A549 (cell line): ENCODE data around the gene KRTAP4-3. TPM values are rescaled to one million over a fixed set of nuclear protein-coding genes. Genes with fewer than 3 reads are reported as not detected.

Source experiments
- ATAC-seq, 2 experiments: fragments of 200-7000 bp in 1 of 2; fragments of >200 bp in 1 of 2; cut with Nextera tagmentation in 1 of 2; cut with Tn5 transposase in 1 of 2; 3 replicates each; pipeline versions ENCODE4 v1.8.0 to v1.9.1; 2018 to 2020; ENCODE audit warnings: mild to moderate bottlenecking in 1 of 2, moderate library complexity in 1 of 2
- CTCF ChIA-PET: fragments of 300-600 bp; sonication (Branson Sonifier 250); formaldehyde crosslinking; extraction: SDS; loops from one replicate; lab custom pipeline; 2021; ENCODE audit warnings: antibody characterized with exemption, inconsistent platforms; lab: Yijun Ruan, JAX
- POLR2A ChIA-PET: fragments of 350-600 bp; formaldehyde crosslinking; extraction: SDS; loops from one replicate; lab custom pipeline; 2021; ENCODE audit warnings: antibody characterized with exemption, inconsistent platforms; lab: Yijun Ruan, JAX
- DNase-seq, 2 experiments: peaks; one replicate each; pipeline versions ENCODE4 v3.0.0 to v3.0.0-alpha.2; 2011 to 2016; ENCODE audit warnings: low read depth in 1 of 2, low spot score in 1 of 2
- FAIRE-seq: peaks from 2 replicates; lab custom pipeline; 2011; peaks lifted over from hg19 to GRCh38; lab: Jason Lieb, UNC
- H3K27ac ChIP-seq, 2 experiments: fragments of >200 bp; sonication (Bioruptor Twin); formaldehyde crosslinking; 3 replicates each; pipeline ENCODE4 v1.5.1; 2016 to 2017
- H3K4me1 ChIP-seq: fragments of >200 bp; sonication (Bioruptor Twin); formaldehyde crosslinking; 3 replicates; pipeline ENCODE4 v1.6.1; 2016
- H3K4me2 ChIP-seq: fragments of >200 bp; sonication (Bioruptor Twin); formaldehyde crosslinking; 3 replicates; pipeline ENCODE4 v1.6.1; 2016
- H3K4me3 ChIP-seq: fragments of >200 bp; sonication (Bioruptor Twin); formaldehyde crosslinking; 3 replicates; pipeline ENCODE4 v1.5.1; 2016
- H3K9me3 ChIP-seq: fragments of >200 bp; sonication (Bioruptor Twin); formaldehyde crosslinking; 3 replicates; pipeline ENCODE4 v1.6.1; 2016
- BHLHE40 ChIP-seq: IDR thresholded peaks from 2 replicates; pipeline ENCODE4 v1.6.1; 2012; ENCODE audit warnings: low read depth, low read length, inconsistent platforms
- CTCF ChIP-seq: fragments of >200 bp; sonication (Bioruptor Twin); formaldehyde crosslinking; IDR thresholded peaks from 3 replicates; pipeline ENCODE4 v1.5.1; 2016
- EHF ChIP-seq: fragments of 250-450 bp; sonication (Bioruptor Pico); IDR thresholded peaks from 2 replicates; pipeline ENCODE4 v1.5.0; 2020; ENCODE audit warnings: mild to moderate bottlenecking
- EHMT2 ChIP-seq: fragments of 200-600 bp; sonication (generic); IDR thresholded peaks from 2 replicates; pipeline ENCODE4 v1.6.1; 2016; ENCODE audit warnings: antibody characterized with exemption, low read depth, mild to moderate bottlenecking, moderate library complexity
- GATA3 ChIP-seq: IDR thresholded peaks from 2 replicates; pipeline ENCODE4 v1.6.1; 2012; ENCODE audit warnings: borderline replicate concordance
- JUN ChIP-seq, 2 experiments: fragments of >200 bp; sonication (Bioruptor Twin); formaldehyde crosslinking; IDR thresholded peaks; 2 replicates in 1 of 2; 3 replicates in 1 of 2; pipeline ENCODE4 v1.6.1; 2016 to 2017
- KDM5A ChIP-seq: fragments of 200-600 bp; sonication (generic); IDR thresholded peaks from 2 replicates; pipeline ENCODE4 v1.6.1; 2016; ENCODE audit warnings: antibody characterized with exemption, mild to moderate bottlenecking
- PHF8 ChIP-seq: fragments of 200-600 bp; sonication (generic); IDR thresholded peaks from 2 replicates; pipeline ENCODE4 v1.6.1; 2016; ENCODE audit warnings: low read depth, mild to moderate bottlenecking, antibody characterized with exemption, moderate library complexity, borderline replicate concordance
- RAD21 ChIP-seq, 2 experiments: fragments of >200 bp in 1 of 2; sonication (Bioruptor Twin) in 1 of 2; formaldehyde crosslinking in 1 of 2; IDR thresholded peaks in 1 of 2; conservative IDR thresholded peaks in 1 of 2; 2 replicates in 1 of 2; 3 replicates in 1 of 2; pipeline ENCODE4 v1.6.1; 2012 to 2018; ENCODE audit warnings: inconsistent platforms in 1 of 2
- RARB ChIP-seq: fragments of 250-450 bp; sonication (Bioruptor Pico); IDR thresholded peaks from 2 replicates; pipeline ENCODE4 v1.8.0; 2021; ENCODE audit warnings: mild to moderate bottlenecking, moderate library complexity
- RNF2 ChIP-seq: fragments of 200-600 bp; sonication (generic); IDR thresholded peaks from 2 replicates; pipeline ENCODE4 v1.6.1; 2016; ENCODE audit warnings: low read depth, mild to moderate bottlenecking, antibody characterized with exemption, moderate library complexity, borderline replicate concordance
- SMC3 ChIP-seq: fragments of >200 bp; sonication (Bioruptor Twin); formaldehyde crosslinking; IDR thresholded peaks from 3 replicates; pipeline ENCODE4 v1.6.1; 2018; ENCODE audit warnings: inconsistent platforms
- TFCP2L1 ChIP-seq: fragments of 250-450 bp; sonication (Bioruptor Pico); IDR thresholded peaks from 2 replicates; pipeline ENCODE4 v1.5.0; 2021; ENCODE audit warnings: mild to moderate bottlenecking
- ZNF302 ChIP-seq: fragments of 250-450 bp; sonication (Bioruptor Pico); IDR thresholded peaks from 2 replicates; pipeline ENCODE4 v1.9.0; 2021; ENCODE audit warnings: inconsistent platforms, mild to moderate bottlenecking, moderate library complexity
- ZSCAN20 ChIP-seq: fragments of 250-450 bp; sonication (Bioruptor Pico); IDR thresholded peaks from 2 replicates; pipeline ENCODE4 v1.8.0; 2022; ENCODE audit warnings: mild to moderate bottlenecking, moderate library complexity
- WGBS: methylation state at CpG from one replicate; pipeline ENCODE4 v1.1.6; 2017; ENCODE audit errors: missing lambda C conversion rate; 5-methylcytosine and 5-hydroxymethylcytosine counted together
- polyA plus RNA-seq, 4 experiments: library from polyadenylated mRNA; depleted of rRNA in 3 of 4; stranded (reverse); fragments of >200 nt; fragmentation: RNase III in 1 of 4; extraction: RNeasy Plus Mini Kit Qiagen cat#74134 plus additional on column Dnase treatment in 1 of 4; gene quantifications; 2 replicates in 3 of 4; 3 replicates in 1 of 4; pipeline ENCODE4 v1.2.3, GENCODE V29; 2011 to 2017
- TF ChIP-seq, protein P1 (sequence below): fragments of 250-450 bp; sonication (Bioruptor Pico); IDR thresholded peaks from 2 replicates; pipeline ENCODE4 v1.5.0; 2020; ENCODE audit warnings: low read depth, mild to moderate bottlenecking, moderate library complexity
- TF ChIP-seq, protein P2 (sequence below): fragments of >200 bp; sonication (Bioruptor Twin); formaldehyde crosslinking; IDR thresholded peaks from 2 replicates; pipeline ENCODE4 v1.6.1; 2016

Gene KRTAP4-3
- polyA plus RNA-seq, 2 of the 4 experiments (the other 2 are of a cell fraction): not detected

DNA sequence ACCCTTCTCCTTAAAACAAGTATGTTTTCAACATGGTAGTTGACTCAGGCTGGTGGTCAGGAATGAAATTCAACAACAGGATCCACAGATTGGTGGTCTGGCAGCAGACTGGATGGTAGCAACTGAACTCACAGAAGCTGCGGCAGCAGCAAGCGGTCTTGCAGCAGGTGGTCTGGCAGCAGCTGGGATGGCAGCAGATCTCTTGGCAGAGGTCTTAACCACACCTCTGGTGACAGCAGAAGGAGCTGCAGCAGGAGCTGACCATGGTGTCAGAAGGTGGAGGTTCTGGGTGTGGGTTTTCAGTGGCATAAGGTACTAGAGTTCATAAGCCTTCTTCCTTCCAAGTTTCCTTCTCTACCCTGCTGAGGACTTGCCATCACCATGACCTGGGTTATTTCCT, 18.9 kb upstream of the KRTAP4-3 start:
- DNase-seq (no peak), ATAC-seq (no peak), FAIRE-seq (no peak)
- Histone ChIP-seq H3K4me2 (no peak overlapping the region), H3K4me3 (no peak overlapping the region), H3K4me1 (no peaks in the 10 kb centered on the region), H3K9me3 (no peaks in the 10 kb centered on the region), H3K27ac (no peak overlapping the region)
- TF ChIP-seq RAD21 (conservative IDR thresholded peaks at IDR 0.05 in 1 of 2, IDR thresholded peaks at IDR 0.05 in 1 of 2) (no peak), RNF2 (no peak), ZNF302 (CRISPR knock-in tag) (no peak)
- POLR2A ChIA-PET: no interaction called here
- CTCF ChIA-PET: interaction anchor here (1.1 kb wide), 1 partner anchor 462 kb away, joined by 3 read pairs; no protein-coding TSS in a partner anchor
- 87% methylated on average over 2 of the region's 2 CpGs for WGBS

DNA sequence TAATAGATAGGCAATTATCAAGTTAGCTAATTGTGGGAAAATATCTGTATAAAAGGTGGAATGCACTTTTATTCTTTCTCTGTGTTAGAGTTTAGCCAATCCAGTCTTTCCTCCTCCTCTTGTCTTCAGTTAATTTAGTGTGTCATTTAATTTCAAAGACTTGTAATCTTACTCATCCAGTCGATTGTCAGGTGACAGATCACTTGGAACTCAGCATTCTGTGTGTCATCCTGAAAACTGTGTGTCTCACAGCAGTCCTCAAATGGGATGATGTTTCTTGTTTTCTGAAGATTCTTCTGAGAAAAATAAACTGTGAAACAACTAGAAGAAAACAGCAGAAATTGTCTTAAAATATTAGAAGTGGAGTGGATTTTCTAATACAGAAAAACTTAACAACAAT, 17.0 kb upstream of the KRTAP4-3 start:
- Histone ChIP-seq H3K27ac (no peak overlapping the region), H3K4me3 (no peak overlapping the region), H3K4me2 (no peak overlapping the region), H3K4me1 (no peaks in the 10 kb centered on the region), H3K9me3 (no peaks in the 10 kb centered on the region)
- no peak for DNase-seq
- TF ChIP-seq CTCF: no peak
- no peak for TF ChIP-seq KDM5A
- TF ChIP-seq GATA3: no peak
- TF ChIP-seq, protein P1, sequence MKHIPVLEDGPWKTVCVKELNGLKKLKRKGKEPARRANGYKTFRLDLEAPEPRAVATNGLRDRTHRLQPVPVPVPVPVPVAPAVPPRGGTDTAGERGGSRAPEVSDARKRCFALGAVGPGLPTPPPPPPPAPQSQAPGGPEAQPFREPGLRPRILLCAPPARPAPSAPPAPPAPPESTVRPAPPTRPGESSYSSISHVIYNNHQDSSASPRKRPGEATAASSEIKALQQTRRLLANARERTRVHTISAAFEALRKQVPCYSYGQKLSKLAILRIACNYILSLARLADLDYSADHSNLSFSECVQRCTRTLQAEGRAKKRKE (CRISPR knock-in tag): no peak
- TF ChIP-seq PHF8: no peak
- no peak for TF ChIP-seq BHLHE40
- TF ChIP-seq, protein P2, sequence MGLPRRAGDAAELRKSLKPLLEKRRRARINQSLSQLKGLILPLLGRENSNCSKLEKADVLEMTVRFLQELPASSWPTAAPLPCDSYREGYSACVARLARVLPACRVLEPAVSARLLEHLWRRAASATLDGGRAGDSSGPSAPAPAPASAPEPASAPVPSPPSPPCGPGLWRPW: no peak
- 2% methylated on average over 1 of the region's 1 CpG for WGBS
- FAIRE-seq: peak; percentile 78
- ChIA-PET CTCF (interaction anchor here (0.6 to 1.2 kb wide), 2 partner anchors 10 to 328 kb away, joined by 3 read pairs; no protein-coding TSS in a partner anchor), POLR2A (no interaction called here)
- no peak for ATAC-seq

DNA sequence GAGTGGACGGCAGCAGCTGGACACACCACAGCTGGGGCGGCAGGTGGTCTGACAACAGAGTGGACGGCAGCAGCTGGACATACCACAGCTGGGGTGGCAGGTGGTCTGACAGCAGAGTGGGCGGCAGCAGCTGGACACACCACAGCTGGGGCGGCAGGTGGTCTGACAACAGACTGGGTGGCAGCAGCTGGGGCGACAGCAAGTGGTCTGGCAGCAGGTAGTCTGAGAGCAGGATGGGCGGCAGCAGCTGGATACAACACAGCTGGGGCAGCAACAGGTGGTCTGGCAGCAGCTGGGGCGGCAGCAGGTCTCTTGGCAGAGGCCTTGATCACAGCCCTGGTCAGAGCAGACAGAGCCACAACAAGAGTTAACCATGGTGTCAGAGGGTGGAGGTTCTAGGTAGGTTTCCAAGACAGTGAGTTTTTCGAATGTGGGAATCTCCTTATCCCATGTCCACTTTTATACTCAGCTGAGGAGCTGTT, 16.5 kb upstream of the KRTAP4-3 start, which contains the start of gene KRTAP4-1:
Gene KRTAP4-1 (minus strand): TSS at position 432 of the 482 bp plus-strand sequence. CDS start 57 bp downstream, at position 375.
- Histone ChIP-seq H3K4me2 (no peak within 1 kb of the TSS), H3K4me3 (no peak within 1 kb of the TSS), H3K4me1 (no peaks in the 10 kb centered on the region), H3K9me3 (no peaks in the 10 kb centered on the region), H3K27ac (no peak within 1 kb of the TSS)
- no peak for DNase-seq
- ChIA-PET POLR2A (no interaction called here), CTCF (interaction anchor here (0.6 to 1.5 kb wide), 3 partner anchors 11 to 327 kb away, joined by 3 read pairs; no protein-coding TSS in a partner anchor)
- FAIRE-seq: no peak
- ATAC-seq: no peak
- TF ChIP-seq TFCP2L1 (CRISPR knock-in tag) (no peak), EHF (CRISPR knock-in tag) (no peak), EHMT2 (no peak), SMC3 (no peak), RARB (CRISPR knock-in tag) (no peak), JUN (IDR thresholded peaks at IDR 0.05) (no peak), GATA3 (no peak), ZSCAN20 (no peak)
- WGBS: 72% methylated on average over 8 of the region's 9 CpGs
